BLaER1 treated with 17β-estradiol and CSF1 and Interleukin-3, amounts not matched to agents 10 nM and 100 nM (cell line): ENCODE measurements around the gene GCN1.

Experiments
- H3K27ac ChIP-seq, 11 experiments: shearing (Covaris generic); formaldehyde crosslinking; 2 replicates each; pipeline ENCODE4 v1.8.1; 2022
- H3K27me3 ChIP-seq, 11 experiments: shearing (Covaris generic); formaldehyde crosslinking; 2 replicates each; pipeline ENCODE4 v1.8.1; 2022
- H3K36me3 ChIP-seq, 11 experiments: shearing (Covaris generic); formaldehyde crosslinking; 2 replicates each; pipeline ENCODE4 v1.8.1; 2022
- H3K4me1 ChIP-seq, 10 experiments: shearing (Covaris generic); formaldehyde crosslinking; 2 replicates each; pipeline ENCODE4 v1.8.1; 2022
- H3K4me2 ChIP-seq, 11 experiments: shearing (Covaris generic); formaldehyde crosslinking; 2 replicates each; pipeline ENCODE4 v1.8.1; 2022
- H3K4me3 ChIP-seq, 10 experiments: shearing (Covaris generic); formaldehyde crosslinking; 2 replicates each; pipeline ENCODE4 v1.8.1; 2022
- H3K9ac ChIP-seq, 11 experiments: shearing (Covaris generic); formaldehyde crosslinking; 2 replicates each; pipeline ENCODE4 v1.8.1; 2022
- H3K9me3 ChIP-seq, 11 experiments: shearing (Covaris generic); formaldehyde crosslinking; replicated peaks in 1 of 11; 2 replicates each; pipeline ENCODE4 v1.8.1; 2022
- H4K20me1 ChIP-seq, 11 experiments: shearing (Covaris generic); formaldehyde crosslinking; 2 replicates each; pipeline ENCODE4 v1.8.1; 2022
- Cebpa-rat ChIP-seq, 11 experiments: shearing (Covaris generic); IDR thresholded peaks; 2 replicates each; pipeline ENCODE4 v1.8.1; 2022

The GCN1 gene

DNA sequence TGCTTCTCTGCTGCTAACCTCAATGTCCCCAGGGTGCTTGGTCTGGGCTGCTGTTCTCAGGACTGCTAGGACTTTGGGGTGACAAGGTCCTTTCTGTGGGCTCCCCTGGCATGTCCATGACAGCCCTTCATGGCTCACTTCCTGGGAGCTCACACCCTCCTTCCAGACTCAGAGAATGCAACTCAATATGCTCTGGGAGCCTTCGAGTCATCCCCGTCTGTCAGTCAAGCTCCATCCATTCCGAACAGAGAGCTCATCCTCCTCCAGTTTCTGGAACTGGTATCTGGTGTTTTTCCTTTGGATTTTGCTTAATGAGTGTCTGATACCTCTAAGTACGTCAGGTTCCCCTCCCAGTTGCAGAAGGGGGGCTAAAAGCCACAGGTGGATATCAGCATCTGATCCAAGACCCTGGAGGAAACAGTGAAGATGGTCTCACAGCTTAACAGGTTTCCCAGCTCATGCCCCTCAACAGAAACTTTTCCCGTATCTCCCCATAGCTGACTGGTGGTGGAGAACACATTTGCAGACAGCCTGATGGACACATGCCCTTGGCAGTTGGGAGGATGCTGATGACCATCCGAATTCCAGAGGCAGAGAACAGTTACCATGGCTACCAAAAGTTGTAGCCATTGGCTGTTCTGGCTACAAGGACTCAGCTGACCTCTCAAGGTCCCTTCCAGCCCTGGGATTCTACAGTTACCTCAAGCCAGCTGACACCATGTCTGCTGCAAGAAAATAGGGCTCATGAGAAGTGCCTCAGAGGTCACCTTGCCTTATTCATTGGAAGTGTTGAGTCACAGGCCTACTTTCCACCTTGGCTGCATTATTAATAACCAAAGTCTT, 68.5 kb downstream of the GCN1 start:
- Histone ChIP-seq H3K9me3 (no peaks in the 10 kb centered on the region), H3K4me2 (peak overlapping the region in 9 of 11 experiments; percentile 39 to 93 (median 75); a peak in 17 of 22 replicates), H3K36me3 (peaks cover 38 to 62% (median 56%) of the 10 kb centered on the region in 11 experiments), H3K4me1 (peaks cover 24 to 91% (median 54%) of the 10 kb centered on the region in 10 experiments), H3K4me3 (peak overlapping the region in 1 of 10 experiments; percentile 22; a peak in 3 of 20 replicates), H3K9ac (peak overlapping the region in 9 of 11 experiments; percentile 2 to 55 (median 47); a peak in 11 of 22 replicates), H3K27ac (peak overlapping the region in 10 of 11 experiments; percentile 26 to 77 (median 65); a peak in 18 of 22 replicates), H4K20me1 (peaks cover 0 to 47% (median 11%) of the 10 kb centered on the region in 11 experiments; a peak in 10 of 22 replicates), H3K27me3 (no peaks in the 10 kb centered on the region)
- TF ChIP-seq Cebpa-rat (IDR thresholded peaks at IDR 0.05), result no peak

DNA sequence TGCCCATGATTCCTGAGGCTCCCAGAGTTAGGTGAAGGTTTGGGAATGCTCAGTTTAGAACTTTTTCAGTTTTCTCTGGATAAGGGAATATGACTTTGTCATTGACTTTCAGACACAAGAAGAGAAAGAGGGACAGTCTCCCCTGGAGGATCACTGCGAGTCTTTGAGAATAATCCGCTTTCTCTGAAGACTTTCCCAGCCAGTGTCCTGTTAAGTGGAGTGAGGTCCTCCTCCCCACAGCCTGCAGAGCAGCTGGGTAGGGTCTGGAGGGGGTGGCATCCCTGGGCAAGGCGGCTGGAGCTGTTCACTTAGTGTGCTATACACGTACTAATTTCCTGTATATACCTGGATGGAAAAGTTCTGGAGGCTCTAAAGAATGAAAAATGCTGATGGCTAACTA, 69.5 kb downstream of the GCN1 start:
- H4K20me1 ChIP-seq, result peaks cover 0 to 38% (median 11%) of the 10 kb centered on the region in 11 experiments; a peak in 8 of 22 replicates
- H3K9ac ChIP-seq, result 0 out of 22 replicates have a peak overlapping the region, but pooled peaks of 1 of the 11 experiments have one; percentile 48
- H3K27me3 ChIP-seq, result no peaks in the 10 kb centered on the region
- H3K4me1 ChIP-seq, result peaks cover 24 to 100% (median 58%) of the 10 kb centered on the region in 10 experiments
- no peak for TF ChIP-seq Cebpa-rat (IDR thresholded peaks at IDR 0.05)
- H3K9me3 ChIP-seq, result no peaks in the 10 kb centered on the region
- peak overlapping the region in 1 of 11 experiments; percentile 35; a peak in 1 of 22 replicates for H3K27ac ChIP-seq
- H3K4me3 ChIP-seq, result no peak overlapping the region
- peak overlapping the region in 5 of 11 experiments; percentile 48 to 93 (median 80); a peak in 7 of 22 replicates for H3K4me2 ChIP-seq
- peaks cover 28 to 52% (median 46%) of the 10 kb centered on the region in 11 experiments for H3K36me3 ChIP-seq

DNA sequence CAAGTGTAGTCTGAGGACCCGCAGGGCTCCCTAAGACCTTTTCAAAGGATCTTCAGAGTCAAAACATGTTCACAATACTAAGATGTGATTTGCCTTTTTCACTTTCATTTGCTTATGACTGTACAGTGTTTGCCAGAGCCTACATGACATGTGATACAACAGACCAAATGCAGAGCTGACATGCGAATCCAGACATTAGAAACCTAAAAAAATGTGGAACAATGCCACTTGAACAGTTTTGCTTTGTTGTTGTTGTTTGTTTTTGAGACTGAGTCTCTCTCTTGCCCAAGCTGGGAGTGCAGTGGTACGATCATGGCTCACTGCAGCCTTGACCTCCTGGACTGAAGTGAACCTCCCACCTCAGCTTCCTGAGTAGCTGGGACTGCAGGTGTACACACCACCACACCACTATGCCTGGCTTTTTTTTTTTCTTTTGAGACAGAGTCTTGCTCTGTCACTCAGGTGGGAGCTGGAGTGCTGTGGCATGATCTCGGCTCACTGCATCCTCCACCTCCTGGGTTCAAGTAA, 72.7 kb downstream of the GCN1 start:
- no peak overlapping the region for H3K4me3 ChIP-seq
- peak overlapping the region in 2 of 11 experiments; percentile 91 to 97; a peak in 4 of 22 replicates for H3K4me2 ChIP-seq
- peaks cover 0 to 20% (median 14%) of the 10 kb centered on the region in 11 experiments; a peak in 18 of 22 replicates for H3K36me3 ChIP-seq
- no peaks in the 10 kb centered on the region for H3K9me3 ChIP-seq
- no peak overlapping the region for H3K9ac ChIP-seq
- H3K4me1 ChIP-seq, result peaks cover 38 to 93% (median 68%) of the 10 kb centered on the region in 10 experiments
- no peak overlapping the region for H3K27ac ChIP-seq
- H4K20me1 ChIP-seq, result peaks cover 0 to 34% (median 15%) of the 10 kb centered on the region in 11 experiments; a peak in 13 of 22 replicates
- TF ChIP-seq Cebpa-rat (IDR thresholded peaks at IDR 0.05), result no peak
- no peaks in the 10 kb centered on the region for H3K27me3 ChIP-seq

DNA sequence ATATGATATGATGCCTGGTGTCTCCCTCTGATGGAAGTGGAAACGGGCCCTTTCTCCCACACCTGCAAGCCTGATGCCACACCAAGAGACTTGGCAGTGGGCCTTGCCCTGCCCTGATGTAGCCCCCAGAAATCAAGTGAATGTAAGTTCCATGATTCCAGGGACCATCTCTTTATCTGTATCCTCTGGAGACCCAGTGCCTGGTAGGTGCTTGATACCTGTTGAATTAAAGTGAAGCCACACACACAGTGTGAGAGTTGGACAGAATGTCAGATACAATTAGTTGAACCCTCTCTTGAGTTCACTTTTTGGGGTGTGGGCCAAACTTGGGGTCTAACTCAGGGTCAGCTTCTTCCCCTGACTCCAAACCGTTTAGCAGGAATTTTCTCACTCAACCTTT, 73.2 kb downstream of the GCN1 start:
- no peaks in the 10 kb centered on the region for H3K9me3 ChIP-seq
- H3K4me1 ChIP-seq, result peaks cover 33 to 88% (median 63%) of the 10 kb centered on the region in 10 experiments
- peak overlapping the region in 1 of 11 experiments; percentile 7; a peak in 1 of 22 replicates for H3K27ac ChIP-seq
- H3K36me3 ChIP-seq, result peaks cover 0 to 15% (median 13%) of the 10 kb centered on the region in 11 experiments; a peak in 17 of 22 replicates
- peak overlapping the region in 1 of 11 experiments; percentile 3; a peak in 1 of 22 replicates for H3K9ac ChIP-seq
- H3K27me3 ChIP-seq, result no peaks in the 10 kb centered on the region
- peaks cover 0 to 30% (median 13%) of the 10 kb centered on the region in 11 experiments; a peak in 13 of 22 replicates for H4K20me1 ChIP-seq
- TF ChIP-seq Cebpa-rat (IDR thresholded peaks at IDR 0.05), result no peak
- H3K4me2 ChIP-seq, result peak overlapping the region in 4 of 11 experiments; percentile 91 to 97 (median 93); a peak in 8 of 22 replicates
- H3K4me3 ChIP-seq, result no peak overlapping the region

DNA sequence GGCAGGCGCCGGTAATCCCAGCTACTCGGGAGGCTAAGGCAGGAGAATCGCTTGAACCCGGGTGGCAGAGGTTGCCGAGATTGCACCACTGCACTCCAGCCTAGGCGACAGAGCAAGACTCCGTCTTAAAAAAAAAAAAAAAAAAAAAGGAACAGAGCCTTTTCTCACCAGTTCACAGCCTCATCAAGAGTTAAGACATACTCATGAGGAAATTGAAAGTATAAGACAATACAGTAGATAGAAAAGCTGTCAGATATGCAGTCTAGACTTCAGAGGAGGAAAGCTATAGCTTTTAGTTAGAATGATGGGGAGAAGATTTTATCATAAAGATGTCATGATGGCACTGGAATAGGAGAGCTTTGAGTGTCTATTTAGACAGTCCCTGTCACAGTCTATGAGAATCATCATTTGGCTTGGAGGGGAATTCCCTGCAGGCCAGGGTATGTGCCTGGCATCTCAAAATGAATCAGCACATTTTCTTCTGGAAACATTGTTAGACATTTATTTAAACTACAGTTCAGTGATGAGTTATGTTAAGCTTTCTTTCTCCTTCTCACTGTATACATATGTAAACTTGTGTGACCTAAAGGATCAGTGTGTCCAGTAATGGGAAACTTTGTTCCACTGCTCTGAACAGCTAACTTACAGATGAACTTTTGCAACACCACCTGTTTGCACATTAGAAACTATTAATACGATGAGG, 75.1 kb downstream of the GCN1 start:
- peak overlapping the region in 1 of 10 experiments; percentile 90; a peak in 3 of 20 replicates for H3K4me3 ChIP-seq
- H3K27ac ChIP-seq, result peak overlapping the region in 8 of 11 experiments; percentile 16 to 69 (median 42); a peak in 14 of 22 replicates
- no peaks in the 10 kb centered on the region for H3K9me3 ChIP-seq
- peak overlapping the region; percentile 78 to 98 (median 92); a peak in 18 of 22 replicates for H3K4me2 ChIP-seq
- peak overlapping the region in 6 of 11 experiments; percentile 1 to 94 (median 56); a peak in 12 of 22 replicates for H3K9ac ChIP-seq
- H4K20me1 ChIP-seq, result peaks cover 17 to 39% (median 31%) of the 10 kb centered on the region in 11 experiments
- H3K4me1 ChIP-seq, result peaks cover 44 to 82% (median 63%) of the 10 kb centered on the region in 10 experiments
- peaks cover 3 to 9% (median 6%) of the 10 kb centered on the region in 11 experiments; a peak in 20 of 22 replicates for H3K36me3 ChIP-seq
- TF ChIP-seq Cebpa-rat (IDR thresholded peaks at IDR 0.05), result no peak
- H3K27me3 ChIP-seq, result no peaks in the 10 kb centered on the region

DNA sequence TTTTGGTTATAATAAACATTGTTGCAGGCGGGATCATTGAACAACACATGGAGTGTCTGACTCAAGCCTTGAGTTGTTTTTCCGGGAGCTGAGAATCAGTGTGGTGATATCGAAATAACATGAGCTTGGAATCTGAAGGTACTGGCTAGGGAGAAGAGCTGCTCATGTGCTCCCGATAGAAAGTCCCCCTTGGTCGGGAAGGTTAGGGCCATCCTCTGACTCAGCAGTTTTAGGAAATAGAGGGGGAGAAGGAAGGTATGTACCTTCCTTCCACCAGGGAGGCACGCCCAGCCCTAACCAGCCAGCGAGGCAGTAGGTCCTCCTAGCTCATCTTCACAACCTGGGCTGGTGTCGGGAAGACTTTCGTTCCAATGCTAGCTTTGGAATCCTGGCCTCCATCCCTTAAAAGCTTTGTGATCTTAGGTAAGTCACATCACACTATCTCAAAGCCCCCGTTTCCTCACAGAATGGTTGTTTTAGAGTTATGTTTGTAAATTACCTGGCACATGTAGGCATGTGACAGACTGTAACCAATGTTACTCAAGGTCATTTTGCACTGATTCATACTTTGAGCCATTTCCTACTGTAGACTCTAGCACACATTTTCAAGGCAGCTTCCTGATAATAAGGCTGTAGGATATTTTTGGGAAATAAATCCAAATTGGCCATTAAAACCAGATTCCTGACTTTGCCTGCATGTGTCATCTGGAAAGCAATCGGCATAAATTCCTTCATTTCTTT, 76.0 kb downstream of the GCN1 start:
- H3K4me1 ChIP-seq, result peaks cover 36 to 82% (median 59%) of the 10 kb centered on the region in 10 experiments
- no peak for TF ChIP-seq Cebpa-rat (IDR thresholded peaks at IDR 0.05)
- H3K36me3 ChIP-seq, result peaks cover 13 to 18% (median 15%) of the 10 kb centered on the region in 11 experiments; a peak in 20 of 22 replicates
- peaks cover 26 to 43% (median 40%) of the 10 kb centered on the region in 11 experiments for H4K20me1 ChIP-seq
- peak overlapping the region in 9 of 11 experiments; percentile 16 to 69 (median 41); a peak in 13 of 22 replicates for H3K27ac ChIP-seq
- peak overlapping the region; percentile 73 to 94 (median 86); a peak in 16 of 20 replicates for H3K4me3 ChIP-seq
- peak overlapping the region; percentile 78 to 98 (median 92) for H3K4me2 ChIP-seq
- H3K9me3 ChIP-seq, result no peaks in the 10 kb centered on the region
- no peaks in the 10 kb centered on the region for H3K27me3 ChIP-seq
- H3K9ac ChIP-seq, result peak overlapping the region in 10 of 11 experiments; percentile 85 to 94 (median 90); a peak in 15 of 22 replicates

DNA sequence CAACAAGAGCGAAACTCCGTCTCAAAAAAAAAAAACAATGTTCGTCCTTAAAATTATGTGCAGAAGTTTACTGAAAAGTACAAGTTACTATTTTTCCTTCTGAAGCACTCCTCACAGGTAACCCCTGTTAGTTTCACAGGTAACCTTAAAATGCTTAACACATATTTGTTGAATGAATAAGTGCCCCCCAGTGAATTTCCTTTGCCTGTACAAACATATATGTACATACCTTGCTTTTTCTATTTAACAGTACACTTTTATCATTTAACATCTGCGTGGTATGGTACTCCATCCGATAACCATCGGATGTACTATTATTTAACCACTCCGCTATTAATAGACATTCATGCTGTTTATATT, 76.6 kb downstream of the GCN1 start:
- H3K9me3 ChIP-seq, result no peaks in the 10 kb centered on the region
- H3K27ac ChIP-seq, result peak overlapping the region in 8 of 11 experiments; percentile 69 to 93 (median 87); a peak in 7 of 22 replicates
- no peaks in the 10 kb centered on the region for H3K27me3 ChIP-seq
- H3K36me3 ChIP-seq, result peaks cover 13 to 22% (median 19%) of the 10 kb centered on the region in 11 experiments; a peak in 20 of 22 replicates
- H3K4me2 ChIP-seq, result peak overlapping the region; percentile 78 to 98 (median 92)
- TF ChIP-seq Cebpa-rat (IDR thresholded peaks at IDR 0.05), result no peak
- H3K4me1 ChIP-seq, result peaks cover 38 to 82% (median 61%) of the 10 kb centered on the region in 10 experiments
- peak overlapping the region; percentile 85 to 94 (median 90) for H3K9ac ChIP-seq
- H3K4me3 ChIP-seq, result peak overlapping the region; percentile 73 to 94 (median 86)
- H4K20me1 ChIP-seq, result peaks cover 32 to 48% (median 45%) of the 10 kb centered on the region in 11 experiments
